Measurements from ENCODE around the gene TMEM82.
A peak's percentile ranks its signal among the peaks of the same experiment; 100 is the strongest.

The TMEM82 gene

DNA sequence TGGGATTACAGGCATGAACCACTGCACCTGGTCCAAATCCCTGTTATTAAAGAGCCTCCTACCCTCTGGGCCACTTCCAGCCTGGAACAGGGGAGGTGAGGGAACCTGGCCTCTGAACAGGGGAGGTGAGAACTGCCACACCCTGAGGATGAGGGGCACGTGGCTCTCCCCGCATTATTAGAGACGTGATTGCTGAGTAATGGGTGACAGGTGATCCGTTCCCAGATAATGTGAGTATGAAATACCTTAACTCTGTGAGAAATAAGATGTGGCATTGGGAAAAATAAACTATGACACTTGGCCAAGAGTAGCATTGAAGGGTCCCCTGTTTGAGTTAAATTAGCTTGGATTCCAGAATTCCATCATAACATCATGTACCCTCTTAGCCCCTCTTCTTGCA lies 19.9 kb upstream of the TMEM82 start:
- no peak for DNase-seq

DNA sequence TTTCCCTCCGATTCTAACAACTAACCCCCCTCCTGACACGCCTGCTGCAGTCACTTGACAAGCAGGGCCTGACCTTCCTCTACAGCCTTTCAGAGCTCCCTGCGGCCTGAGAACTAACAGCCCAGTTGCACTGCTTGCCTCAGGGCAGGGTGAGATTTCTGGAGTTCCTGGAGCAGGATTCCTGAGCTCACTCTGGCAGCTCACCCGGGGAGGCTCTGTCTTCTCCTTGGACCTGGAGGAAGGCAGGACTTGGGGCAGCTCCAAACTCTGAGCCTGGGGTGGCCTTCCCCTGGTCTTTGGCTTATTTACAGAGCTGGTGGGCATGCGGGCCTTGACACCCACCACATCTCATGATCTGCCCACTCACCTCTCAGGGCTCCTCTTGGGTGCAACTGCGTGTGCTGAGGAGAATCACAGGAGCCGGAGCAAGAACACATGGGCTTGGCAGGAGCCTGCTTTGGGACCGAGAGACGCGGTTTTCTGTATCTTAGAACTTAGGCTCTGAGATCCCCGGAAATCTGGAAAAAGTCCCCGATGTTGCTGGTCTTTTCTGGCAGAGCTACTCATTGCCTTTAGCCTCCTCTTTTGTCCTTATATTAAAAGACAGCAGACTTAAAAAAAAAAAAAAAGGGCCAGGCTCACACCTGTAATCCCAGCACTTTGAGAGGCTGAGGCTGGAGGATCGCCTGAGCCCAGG lies 19.3 kb upstream of the TMEM82 start:
- DNase-seq: no peak

DNA sequence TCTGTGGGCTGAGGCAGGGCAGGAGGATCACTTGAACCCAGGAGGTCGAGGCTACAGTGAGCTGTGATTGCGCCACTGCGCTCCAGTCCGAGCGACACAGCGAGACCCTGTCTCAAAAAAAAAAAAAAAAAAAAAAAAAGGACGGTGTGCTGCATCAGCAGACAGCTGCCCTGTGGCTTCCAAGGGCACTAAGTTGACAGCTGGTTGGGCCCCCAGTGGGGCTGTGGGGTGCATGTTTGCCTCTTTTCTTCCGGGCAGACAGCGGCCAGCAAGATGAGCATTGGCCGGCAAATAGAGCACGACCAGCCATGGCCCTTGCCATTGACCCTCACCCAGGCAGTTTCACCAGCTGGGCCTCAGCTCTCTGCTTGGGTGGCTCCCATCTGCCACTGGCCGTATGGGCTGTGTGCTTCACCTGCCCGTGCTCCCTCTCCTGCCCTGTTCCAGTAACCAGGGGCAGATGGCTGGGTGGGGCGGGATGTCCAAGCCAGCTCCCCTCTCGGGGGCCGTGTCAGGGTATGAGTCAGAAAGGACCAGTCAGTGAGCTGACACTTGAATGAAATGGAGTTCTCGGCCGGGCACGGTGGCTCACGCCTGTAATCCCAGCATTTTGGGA lies 18.6 kb upstream of the TMEM82 start:
- DNase-seq: peak; percentile 26

DNA sequence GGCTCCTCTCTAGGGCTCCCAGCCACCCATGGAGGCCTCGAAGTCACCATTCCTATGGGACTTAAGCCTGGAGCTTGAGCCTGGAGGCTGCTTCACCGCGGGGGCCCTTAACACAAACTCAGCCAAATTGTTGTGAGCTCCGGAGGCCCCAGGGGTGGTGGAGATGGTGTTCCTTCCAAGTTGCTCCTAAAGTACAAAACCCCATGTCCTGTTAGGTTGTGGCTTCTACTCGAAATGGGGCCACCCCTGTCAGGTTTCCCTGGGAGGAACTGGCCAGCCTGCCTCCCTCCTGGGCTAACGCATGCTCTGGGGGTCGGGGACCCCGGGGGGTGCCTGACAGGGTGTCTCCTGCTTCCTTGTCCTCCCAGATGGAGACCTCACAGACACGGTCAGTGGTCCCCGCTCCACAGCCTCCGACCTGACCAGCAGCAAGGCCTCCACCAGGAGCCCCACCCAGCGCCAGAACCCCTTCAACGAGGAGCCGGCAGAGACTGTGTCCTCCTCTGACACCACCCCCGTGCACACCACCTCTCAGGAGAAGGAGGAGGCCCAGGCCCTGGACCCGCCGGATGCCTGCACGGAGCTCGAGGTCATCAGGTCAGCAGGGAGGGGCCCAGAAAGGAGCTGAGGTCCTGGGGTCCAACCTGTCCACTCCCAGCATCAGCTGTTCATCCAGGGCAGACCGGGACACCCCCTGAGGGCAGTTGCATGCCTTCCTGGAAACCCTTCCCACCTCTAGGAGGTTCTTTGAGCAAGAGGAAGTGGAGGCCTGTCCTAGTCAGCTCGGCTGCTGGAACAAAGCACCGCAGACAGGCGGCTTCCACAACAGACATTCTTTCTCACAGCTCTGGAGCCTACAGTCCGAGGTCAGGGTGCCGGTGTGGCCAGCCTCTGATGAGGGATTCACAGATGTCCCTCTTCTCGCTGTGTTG lies 17.1 kb upstream of the TMEM82 start:
- no peak for DNase-seq

DNA sequence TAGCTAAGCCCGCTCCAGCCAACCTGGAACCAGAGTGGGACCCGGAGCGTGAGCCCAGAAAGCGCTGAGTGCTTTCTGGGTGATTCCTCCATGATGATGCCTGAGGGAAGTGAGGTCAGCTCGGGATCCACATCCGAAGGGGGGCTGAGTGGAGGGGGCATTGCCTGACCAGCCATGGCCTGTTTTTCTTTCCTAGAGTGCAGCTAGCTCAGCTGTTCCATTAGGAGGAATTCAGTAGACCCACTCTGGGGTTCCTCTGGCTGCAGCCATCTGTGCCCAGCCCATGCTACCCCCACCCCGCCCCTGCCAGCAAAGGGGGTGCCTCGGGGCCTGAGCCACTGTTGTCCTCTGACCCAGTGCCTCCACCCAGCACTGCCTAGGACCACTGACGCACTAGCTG lies 15.8 kb upstream of the TMEM82 start:
- DNase-seq: no peak

DNA sequence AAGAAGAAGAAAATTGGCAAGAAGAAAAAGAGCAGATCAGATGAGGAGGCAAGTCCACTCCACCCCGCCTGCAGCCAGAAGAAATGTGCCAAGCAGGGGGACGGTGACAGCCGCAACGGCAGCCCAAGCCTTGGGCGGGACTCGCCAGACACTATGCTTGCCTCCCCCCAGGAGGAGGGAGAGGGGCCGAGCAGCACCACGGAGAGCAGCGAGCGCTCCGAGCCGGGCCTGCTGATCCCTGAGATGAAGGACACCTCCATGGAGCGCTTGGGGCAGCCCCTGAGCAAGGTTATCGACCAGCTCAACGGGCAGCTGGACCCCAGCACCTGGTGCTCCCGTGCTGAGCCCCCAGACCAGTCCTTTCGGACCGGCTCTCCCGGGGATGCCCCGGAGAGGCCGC lies 15.3 kb upstream of the TMEM82 start:
- DNase-seq: no peak

DNA sequence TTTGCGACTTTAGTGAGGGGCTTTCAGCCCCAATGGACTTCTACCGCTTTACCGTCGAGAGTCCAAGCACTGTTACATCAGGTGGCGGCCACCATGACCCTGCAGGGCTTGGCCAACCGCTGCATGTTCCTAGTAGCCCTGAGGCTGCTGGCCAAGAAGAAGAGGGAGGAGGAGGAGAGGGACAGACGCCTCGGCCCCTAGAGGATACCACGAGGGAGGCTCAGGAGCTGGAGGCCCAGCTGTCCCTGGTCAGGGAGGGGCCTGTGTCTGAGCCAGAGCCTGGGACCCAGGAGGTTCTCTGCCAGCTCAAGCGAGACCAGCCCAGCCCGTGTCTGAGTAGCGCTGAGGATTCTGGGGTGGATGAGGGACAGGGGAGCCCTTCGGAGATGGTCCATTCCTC lies 14.9 kb upstream of the TMEM82 start:
- no peak for DNase-seq

DNA sequence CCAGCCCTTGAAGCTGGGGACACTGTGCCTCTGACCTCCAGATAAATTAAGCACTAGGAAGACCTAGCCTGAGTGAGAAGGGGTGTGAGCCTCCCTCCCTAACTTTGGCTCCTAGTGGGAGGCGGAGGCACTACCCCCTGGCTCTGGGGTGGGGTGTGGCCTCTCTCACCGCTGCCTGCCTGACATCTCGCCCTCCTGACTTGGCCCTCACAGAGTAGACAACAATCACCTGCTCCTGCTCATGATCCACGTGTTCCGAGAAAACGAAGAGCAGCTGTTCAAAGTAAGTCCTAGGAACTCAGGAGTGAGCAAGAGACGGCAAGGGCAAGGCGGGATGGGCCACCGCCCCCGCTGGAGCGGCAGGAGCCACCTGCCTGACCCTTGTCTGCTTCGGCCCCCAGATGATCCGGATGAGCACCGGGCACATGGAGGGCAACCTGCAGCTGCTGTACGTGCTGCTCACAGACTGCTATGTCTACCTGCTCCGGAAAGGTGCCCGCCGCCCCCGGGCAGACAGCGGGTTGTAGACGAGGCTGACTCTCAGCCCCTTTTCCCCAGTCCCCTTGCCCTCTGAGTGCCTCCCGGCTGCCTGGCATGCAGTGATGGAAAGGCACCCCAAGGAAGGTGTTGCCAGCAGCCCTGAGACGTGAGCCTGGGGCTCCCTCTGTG lies 14.3 kb upstream of the TMEM82 start:
- DNase-seq: no peak

DNA sequence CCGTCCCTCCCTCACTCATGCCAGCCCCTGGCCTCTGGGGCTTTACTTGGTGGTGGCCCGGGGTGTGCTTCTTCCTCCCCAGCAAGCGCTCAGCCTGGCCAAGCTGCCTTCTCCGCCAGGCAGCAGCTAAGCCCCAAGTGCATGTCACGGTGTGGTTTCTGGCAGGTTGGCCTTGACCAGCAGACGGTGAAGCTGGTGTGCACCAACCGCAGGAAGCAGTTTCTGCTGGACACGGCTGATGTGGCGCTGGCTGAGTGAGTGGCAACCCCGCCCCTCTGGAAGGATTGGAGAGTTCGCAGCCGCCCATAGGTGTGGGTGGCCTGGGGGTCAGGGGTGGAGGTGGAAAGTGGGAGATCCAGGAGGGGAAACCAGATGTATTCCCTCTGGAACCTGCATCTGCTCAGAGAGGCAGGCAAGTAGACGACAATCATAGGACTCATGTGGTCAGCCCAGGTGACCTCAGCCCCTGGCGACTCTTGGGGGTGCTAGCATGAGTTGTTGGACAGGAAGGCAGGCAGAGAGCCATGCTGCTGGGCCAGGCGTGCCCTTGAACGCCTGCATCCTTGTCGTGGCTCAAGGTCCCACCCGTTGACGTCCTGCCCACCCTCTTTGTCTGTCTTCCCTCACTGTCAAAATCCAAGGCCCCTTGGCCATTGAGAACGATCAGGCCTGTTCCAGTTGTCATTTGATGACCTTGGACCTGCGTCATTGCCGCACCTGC lies 13.2 kb upstream of the TMEM82 start:
- no peak for DNase-seq

DNA sequence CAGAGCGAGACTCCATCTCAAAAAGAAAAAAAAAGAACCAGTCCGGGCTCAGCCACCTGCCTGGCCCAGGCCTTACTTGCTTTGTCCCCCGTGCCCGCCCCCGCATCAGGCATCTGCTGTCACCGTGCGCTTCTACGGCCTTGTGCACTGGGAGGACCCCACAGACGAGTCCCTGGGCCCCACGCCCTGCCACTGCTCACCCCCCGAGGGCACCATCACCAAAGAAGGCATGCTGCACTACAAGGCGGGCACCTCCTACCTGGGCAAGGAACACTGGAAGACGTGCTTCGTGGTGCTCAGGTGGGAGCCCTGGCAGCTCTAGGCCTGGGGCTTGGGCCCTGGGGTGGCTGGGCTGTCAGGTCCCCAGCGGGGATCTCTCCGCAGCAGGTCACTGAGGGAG lies 11.9 kb upstream of the TMEM82 start:
- DNase-seq: no peak

DNA sequence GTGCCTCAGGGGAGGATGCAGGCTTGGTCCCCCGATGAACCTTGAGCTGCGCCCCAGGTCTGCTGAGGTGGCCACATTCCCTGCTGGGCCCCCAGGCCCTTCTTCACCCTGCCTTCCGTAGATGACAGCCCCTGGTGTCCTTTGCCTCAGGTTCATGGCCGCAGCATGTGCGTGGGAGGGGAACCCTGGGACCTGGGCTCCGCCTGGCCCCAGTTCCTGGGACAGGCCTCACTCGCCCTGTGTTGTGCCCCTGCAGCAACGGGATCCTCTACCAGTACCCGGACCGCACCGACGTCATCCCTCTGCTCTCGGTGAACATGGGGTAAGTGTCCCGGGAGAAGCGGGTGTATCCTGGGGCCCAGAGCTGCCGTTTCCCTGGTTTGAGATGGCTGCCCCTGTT lies 11.4 kb upstream of the TMEM82 start:
- DNase-seq: no peak

DNA sequence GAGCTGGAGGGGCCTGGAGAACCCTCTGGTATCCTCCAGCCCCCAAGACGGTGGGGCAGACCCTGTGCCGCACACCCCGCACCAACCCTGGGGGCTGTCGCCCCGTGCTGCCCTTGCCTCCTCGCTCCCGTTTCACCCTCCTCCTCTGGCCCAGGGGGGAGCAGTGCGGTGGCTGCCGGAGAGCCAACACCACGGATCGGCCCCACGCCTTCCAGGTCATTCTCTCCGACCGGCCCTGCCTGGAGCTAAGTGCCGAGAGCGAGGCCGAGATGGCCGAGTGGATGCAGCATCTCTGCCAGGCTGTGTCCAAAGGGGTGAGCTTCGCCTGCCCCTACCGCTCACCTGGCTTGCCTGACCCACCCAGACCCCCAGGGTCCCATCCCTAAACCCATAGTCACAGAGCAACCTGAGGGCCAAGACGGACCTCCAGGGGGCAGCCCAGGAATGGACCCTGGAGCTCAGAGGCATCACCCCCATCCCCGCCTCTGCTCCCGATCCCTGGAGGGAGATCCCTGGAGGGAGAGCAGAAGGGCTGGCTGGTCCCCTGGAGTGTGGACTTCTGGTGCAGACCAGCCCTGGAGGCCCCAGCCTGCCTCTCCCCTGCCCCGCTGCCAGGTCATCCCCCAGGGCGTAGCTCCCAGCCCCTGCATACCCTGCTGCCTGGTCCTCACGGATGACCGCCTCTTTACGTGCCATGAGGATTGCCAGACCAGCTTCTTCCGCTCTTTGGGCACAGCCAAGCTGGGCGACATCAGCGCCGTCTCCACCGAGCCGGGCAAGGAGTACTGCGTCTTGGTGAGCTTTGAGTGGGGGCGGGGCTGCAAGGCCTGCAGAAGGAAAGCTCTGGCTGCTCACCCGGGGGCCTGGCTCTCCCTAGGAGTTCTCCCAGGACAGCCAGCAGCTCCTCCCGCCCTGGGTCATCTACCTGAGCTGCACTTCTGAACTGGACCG lies 10.3 kb upstream of the TMEM82 start:
- DNase-seq: no peak

DNA sequence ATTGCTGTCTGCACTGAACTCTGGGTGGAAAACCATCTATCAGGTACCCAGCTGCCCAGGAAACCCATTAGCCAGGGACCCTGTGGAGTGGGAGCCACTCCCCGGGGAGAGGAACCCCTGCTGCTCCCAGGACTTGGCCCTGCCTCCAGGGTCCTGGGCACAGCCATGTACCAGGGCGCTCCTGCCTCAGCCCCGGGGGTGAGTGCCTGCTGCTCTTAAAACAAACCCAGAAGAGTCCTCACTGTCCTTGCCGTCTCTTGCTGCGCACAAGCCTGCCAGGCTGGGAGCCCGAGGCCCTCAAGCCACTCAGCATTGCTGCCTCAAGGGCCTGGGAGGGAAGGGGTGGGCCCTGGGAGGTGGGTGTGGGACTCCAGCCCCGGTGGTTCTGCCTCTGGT lies 9.6 kb upstream of the TMEM82 start:
- no peak for DNase-seq

DNA sequence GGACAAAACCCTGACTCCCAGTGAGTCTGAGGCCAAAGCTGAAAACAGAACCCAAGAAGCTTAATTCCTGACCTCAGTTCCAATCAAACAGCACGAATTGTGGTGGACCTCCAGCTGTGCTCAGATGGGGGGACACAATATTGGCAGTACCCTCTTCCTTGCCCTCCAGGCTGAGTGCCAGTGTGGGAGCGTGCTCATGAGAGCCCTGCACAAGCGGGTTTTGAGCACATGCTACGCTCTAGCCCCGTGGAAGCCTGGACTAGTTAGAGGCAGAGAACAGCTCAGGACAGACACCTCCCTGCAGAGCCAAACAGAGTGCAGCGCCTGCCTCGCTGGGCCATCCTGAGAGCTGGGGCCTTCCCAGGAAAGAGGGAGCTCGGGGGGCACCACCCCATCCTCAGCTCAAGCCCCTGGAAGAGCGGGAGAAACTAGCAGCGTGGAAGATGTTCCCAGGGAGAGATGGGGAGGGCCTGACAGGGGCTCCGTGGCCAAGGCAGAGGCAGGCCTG lies 9.0 kb upstream of the TMEM82 start:
- no peak for DNase-seq

DNA sequence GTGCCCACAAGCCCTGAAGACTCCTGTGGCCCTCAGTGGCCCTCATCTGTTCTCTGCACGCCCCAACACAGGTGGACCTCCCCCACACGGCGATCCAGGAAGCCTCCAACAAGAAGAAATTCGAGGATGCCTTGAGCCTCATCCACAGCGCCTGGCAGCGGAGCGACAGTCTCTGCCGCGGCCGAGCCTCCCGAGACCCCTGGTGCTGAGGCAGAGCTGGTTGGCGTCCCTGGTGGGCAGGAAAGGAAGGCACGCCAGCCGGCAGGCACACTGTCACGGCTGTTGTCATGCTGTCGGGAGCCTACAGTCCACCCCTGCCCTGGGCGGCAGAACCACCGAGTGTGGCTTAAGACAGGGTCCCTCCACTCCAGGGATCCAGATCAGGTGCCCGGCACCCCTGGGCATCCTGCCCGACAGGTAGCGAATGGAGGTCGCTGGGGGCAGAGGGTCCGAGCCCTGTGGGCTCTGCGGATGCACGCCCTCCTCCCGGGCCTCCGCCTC lies 8.5 kb upstream of the TMEM82 start:
- DNase-seq: no peak

DNA sequence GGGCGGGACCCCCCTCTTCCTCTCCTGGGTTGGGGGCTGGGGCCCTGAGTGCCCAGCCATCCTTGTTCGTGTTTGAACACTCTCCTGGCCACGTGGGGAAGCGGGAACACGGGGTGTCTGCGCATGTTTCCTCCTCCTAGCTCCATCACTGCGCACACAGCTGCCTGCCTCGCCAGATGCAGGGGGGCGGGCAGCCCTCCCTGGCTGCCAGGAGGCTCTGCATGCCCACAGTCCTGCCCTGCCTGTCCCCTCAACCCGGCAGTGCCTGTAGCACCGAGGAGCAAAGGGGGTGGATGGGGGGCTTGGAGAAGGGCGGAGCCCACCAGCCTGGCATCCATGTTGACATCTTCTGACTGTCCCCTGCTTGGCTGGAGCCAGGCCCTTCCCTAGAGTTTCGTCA lies 8.0 kb upstream of the TMEM82 start:
- DNase-seq: no peak

DNA sequence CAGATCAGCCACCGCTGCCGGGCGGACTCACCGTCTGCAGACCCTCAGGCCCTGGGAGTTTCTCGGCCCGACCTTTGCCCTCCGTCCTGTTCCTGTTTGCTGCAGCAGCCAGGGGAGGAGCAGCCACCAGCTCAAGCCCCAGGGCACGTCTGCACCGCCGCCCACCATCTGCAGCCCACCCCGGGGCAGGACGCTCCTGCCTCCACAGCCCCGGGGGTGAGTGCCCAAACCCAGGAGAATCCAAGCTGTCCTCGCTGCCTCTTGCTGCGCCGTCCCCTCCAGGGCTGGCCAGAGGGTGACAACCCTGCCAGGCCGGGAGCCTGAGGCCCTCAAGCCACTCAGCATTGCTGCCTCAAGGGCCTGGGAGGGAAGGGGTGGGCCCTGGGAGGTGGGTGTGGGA lies 7.4 kb upstream of the TMEM82 start:
- DNase-seq: no peak

DNA sequence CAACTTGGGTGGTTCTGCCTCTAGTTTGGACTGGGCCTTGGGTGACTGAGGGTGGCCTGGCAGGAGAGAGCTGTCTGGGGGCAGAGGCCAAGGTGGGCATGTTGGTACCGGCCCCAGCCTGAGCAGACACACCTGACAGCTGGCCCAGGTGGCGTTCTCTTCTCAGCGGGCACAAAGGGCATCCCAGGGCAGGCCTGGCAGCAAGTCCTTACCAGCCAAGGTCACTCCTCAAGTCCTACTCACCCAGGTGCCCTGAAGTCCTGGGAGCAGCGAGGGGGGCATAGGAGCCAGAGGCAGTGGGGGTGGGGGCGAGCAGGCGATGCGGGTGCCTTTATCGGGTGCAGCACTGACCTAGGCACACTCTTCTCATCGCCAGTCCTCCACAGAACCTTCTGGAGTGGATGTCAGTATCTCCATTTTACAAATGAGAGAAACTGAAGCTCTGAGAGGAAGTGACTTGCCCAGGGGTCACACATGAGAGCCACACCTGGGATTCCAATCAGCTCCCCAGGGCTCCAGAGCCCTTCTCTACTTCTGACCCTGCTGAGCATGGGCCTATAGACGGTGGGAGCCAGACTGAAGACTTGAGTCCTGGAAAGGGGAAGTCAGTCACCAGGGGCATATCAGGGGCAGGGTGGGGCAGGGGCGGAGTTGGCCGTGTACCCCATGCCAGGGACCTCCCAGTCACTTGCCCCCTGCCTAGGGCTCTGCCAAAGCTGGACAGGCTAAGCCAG lies 6.8 kb upstream of the TMEM82 start:
- no peak for DNase-seq

DNA sequence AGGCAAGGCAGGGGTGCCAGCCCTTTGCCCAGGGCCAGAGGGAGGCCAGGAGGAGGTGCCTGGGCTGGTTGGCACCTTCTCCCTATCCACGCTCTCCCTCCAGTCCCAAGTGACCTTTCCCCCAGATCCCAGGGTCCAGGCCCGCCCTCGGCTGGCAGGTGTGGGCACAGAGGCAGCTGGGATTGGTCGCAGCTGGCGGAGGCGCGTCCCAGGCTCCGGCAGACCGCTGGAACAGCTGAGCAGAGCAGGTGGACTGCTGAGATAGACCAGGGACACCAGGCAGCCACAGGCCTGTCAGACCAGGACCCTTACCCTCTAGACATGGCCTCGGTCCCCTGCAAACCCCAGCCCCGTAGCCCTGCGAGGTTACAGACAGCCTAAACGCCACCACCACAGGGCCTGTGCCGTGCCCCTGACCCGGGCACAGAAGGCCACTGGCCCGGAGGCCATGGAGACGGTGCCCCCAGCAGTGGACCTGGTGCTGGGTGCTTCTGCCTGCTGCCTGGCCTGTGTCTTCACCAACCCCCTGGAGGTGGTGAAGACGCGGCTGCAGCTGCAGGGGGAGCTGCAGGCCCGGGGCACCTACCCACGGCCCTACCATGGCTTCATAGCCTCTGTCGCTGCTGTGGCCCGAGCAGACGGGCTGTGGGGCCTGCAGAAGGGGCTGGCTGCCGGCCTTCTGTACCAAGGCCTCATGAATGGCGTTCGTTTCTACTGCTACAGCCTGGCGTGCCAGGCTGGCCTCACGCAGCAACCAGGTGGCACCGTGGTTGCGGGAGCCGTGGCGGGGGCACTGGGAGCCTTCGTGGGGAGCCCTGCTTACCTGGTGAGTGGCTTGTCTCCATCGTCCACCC lies 6.0 kb upstream of the TMEM82 start, which contains the start of gene SLC25A34:
Gene SLC25A34 (plus strand): TSS at position 221 of the 854 bp plus-strand sequence. CDS start 228 bp downstream, at position 449.
- DNase-seq: no peak
